ENCODE data around the gene RBP2. TPM values are rescaled to one million over a fixed set of nuclear protein-coding genes. Genes with fewer than 3 reads are reported as not detected.
"Not testable (repeated sequence)": the region's sequence is repeated elsewhere in the genome, so short reads cannot be mapped to it uniquely, and the experiment has no call there.

The RBP2 gene
- total RNA-seq, 1 donor from 2014 or later: not detected

GRCh38 chr3:139416275-139416674, 60.0 kb downstream of the RBP2 start:
- peaks cover 68% of the 10 kb centered on the region for H3K9me3 ChIP-seq (replicated peaks)
- peaks cover 2% of the 10 kb centered on the region for H3K4me1 ChIP-seq
- intact Hi-C loops (cut with micrococcal nuclease): no loop called here
- no peak for TF ChIP-seq CTCF (IDR thresholded peaks at IDR 0.05; ENCODE audit: borderline replicate concordance)
- H3K27me3 ChIP-seq (ENCODE audit: low read depth): no peaks in the 10 kb centered on the region
- H3K4me3 ChIP-seq: no peak overlapping the region
- H3K27ac ChIP-seq (replicated peaks): no peak overlapping the region
- DNase-seq: no peak
- H3K36me3 ChIP-seq: no peaks in the 10 kb centered on the region

GRCh38 chr3:139414608-139415224, 61.6 kb downstream of the RBP2 start:
- no peak for DNase-seq
- Histone ChIP-seq H3K4me3 (no peak overlapping the region), H3K36me3 (no peaks in the 10 kb centered on the region), H3K4me1 (no peaks in the 10 kb centered on the region), H3K9me3 (replicated peaks) (peaks cover 81% of the 10 kb centered on the region), H3K27ac (replicated peaks) (no peak overlapping the region), H3K27me3 (ENCODE audit: low read depth) (no peaks in the 10 kb centered on the region)
- intact Hi-C loops (cut with micrococcal nuclease): no loop called here
- no peak for TF ChIP-seq CTCF (IDR thresholded peaks at IDR 0.05; ENCODE audit: borderline replicate concordance)

- H3K9me3 ChIP-seq (replicated peaks): peaks cover 96% of the 10 kb centered on the region
- H3K4me1 ChIP-seq; H3K4me3 ChIP-seq; H3K36me3 ChIP-seq; H3K27ac ChIP-seq (replicated peaks); intact Hi-C loops (cut with micrococcal nuclease); DNase-seq; H3K27me3 ChIP-seq (ENCODE audit: low read depth): not testable (repeated sequence)
These were observed 63.4 kb downstream of the RBP2 start for GRCh38 chr3:139412891-139413290.

Other genes starting within 250 kb of the RBP2 start
- 87.7 TPM for gene MRPS22, start 132.5 kb downstream of the RBP2 start, total RNA-seq
- gene COPB2, start 86.9 kb downstream of the RBP2 start, total RNA-seq: 68.8 TPM
- gene RBP1, start 63.2 kb upstream of the RBP2 start, total RNA-seq: 25.5 TPM
- gene NMNAT3, start 201.5 kb upstream of the RBP2 start, total RNA-seq: 10.7 TPM